Activated T-cell treated with anti-CD3 and anti-CD28 coated beads for 4 hours (primary cell): Measurements from ENCODE around the gene ME1.
"Not testable (repeated sequence)": the region's sequence is repeated elsewhere in the genome, so short reads cannot be mapped to it uniquely, and the experiment has no call there.

ENCODE experiments used
- DNase-seq: peaks from one replicate; pipeline ENCODE4 v3.0.0-alpha.2; 2020

ME1 gene

GRCh38 chr6:83431545-83432155, 799 bp upstream of the ME1 start:
- no peak for DNase-seq

DNA sequence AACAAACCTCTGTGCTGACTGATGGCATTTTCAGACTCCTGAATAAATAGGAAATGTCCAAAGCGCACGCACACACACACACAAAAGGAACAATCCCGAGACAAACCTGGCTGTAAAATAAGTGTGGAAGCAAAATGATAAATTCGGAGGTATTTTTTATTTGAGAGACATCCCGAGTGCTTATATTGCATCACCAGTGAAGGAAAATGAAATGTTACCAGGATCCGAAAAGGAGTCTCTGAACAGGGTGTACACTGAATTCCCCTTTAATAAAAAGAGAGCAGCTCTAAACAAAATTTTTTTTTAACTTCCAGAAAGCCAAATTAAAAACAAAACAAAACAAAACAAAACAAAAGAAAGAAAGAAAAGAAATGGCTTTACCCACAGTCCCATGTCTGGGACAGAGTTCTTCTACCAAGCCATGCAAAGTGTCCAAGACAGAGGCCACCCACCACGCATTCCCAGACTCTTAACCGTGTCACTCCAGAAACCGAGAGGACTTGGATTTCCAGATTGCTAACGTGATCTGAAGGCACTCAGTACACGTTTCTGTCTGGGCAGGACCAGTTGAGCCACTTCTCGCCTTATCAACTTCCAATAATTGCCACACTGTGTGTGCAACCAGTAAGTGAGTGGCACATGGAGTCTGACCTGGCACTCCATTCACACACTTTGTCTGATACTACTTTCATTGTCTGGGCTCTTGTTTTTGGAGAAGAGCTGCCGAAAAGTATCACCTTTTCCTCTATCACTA, 817 bp downstream of the ME1 start:
- DNase-seq, result no peak

- no peak for DNase-seq
Measured at GRCh38 chr6:83429269-83429668, 1.6 kb downstream of the ME1 start.

- DNase-seq, result no peak
Measured at GRCh38 chr6:83424392-83425018, 6.3 kb downstream of the ME1 start.

GRCh38 chr6:83417880-83418663, 12.8 kb downstream of the ME1 start:
- no peak for DNase-seq

DNA sequence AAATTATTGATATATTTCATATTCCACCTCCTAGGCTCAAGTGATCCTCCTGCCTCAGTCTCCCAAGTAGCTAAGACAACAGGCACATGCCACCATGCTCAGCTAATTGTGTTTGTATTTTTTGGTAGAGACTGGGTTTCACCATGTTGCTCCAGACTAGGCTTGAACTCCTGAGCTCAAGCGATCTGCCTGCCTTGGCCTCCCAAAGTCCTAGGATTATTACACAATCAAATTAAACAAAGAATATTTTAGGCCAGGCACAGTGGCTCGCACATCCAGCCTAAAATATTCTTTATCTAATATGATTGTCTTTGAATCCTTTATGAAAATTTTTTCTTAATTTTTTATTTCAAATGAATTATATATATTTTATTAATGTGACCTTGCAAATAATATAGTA, 17.8 kb downstream of the ME1 start:
- no peak for DNase-seq

DNA sequence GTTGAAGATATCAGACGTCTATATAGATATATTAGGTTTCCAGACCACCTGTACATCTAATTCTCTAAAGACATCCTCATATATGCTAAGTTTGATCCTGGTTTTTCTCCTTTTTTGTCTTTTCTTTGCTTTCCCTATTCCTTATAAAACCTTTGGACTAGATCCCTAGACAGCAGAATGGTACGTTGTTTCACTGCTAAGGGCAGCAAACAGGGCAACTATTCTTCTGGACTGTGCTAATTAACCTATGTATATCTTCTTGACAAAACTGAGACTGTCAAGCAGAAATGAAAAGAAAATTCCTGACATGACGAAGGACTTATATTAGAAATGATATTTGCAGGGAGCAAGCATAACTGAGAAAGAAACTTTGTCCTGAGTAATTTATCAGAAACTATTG, 19.1 kb downstream of the ME1 start:
- DNase-seq, result no peak

- no peak for DNase-seq
Measured at GRCh38 chr6:83403191-83403590, 27.7 kb downstream of the ME1 start.

- no peak for DNase-seq
Measured at GRCh38 chr6:83389606-83390005, 41.2 kb downstream of the ME1 start.

DNA sequence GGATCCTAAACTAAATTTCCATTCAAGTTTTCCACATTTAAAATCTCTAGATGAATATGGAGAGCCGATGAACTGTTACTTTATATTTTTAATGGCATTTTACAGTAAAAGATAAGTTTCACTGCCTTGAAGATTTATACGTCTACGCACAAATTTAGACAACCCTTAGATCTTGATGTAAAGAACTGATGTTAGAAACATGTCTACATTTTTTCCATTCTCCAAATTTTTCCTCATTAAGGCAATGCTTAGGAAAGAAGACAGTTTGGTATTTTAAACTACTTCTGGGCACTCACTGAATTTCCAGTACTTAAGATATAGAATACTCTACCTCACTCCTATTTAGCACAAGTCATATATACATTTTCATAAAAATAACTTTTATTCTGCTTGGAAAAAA, 45.4 kb downstream of the ME1 start:
- DNase-seq, result no peak

DNA sequence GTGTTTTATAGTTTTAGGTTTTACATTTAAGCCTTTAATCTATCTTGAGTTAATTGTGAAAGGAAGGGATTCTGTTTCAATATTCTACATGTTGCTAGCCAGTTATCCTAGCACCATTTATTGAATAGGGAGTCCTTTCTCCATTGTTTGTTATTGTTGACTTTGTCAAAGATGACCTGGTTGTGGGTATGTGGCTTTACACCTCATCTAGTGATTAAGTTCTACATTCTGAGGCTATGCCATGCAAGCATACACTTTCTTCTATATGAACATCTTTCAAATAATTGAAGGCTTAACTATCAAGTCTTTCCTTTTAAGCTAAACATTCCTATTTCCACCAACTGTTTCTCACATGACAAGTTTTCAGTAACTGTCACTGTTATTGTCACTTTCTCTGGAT, 46.1 kb downstream of the ME1 start:
- no peak for DNase-seq

GRCh38 chr6:83381949-83382348, 48.9 kb downstream of the ME1 start:
- no peak for DNase-seq

DNA sequence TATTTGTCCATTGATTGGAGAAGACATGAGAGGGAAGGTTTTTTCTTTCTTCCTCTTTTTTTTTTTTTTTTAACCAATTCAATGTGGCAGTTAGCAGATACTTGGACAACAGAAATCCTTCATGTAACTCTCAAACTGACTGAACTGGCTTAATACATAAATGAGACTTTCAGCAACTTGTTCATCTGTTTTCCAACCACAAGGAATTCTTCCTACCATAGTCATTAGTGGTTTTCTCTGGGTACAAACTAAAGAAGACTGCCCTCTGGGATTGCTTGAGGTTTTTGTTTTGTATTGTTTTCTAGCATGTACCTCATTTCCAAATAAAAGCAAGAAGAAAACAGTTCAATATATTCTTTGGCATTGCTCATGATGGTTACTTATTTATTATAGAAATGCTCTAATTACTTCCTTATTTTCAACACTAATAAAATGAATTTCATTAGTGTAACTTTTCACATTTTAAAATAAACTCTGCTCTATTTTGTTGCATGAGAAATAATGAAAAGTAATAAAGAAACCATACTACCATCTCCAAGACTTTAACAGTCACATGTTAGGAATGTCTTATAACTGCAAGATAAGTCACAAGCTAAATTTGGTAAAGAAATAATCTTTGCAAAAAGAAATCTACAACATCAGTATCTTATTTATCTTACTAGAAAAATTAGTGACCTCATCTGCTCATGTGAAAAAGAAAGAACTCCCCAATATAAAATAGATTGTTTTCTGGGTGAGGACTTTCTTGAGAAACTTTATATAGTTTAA, 52.0 kb downstream of the ME1 start:
- DNase-seq, result no peak

DNA sequence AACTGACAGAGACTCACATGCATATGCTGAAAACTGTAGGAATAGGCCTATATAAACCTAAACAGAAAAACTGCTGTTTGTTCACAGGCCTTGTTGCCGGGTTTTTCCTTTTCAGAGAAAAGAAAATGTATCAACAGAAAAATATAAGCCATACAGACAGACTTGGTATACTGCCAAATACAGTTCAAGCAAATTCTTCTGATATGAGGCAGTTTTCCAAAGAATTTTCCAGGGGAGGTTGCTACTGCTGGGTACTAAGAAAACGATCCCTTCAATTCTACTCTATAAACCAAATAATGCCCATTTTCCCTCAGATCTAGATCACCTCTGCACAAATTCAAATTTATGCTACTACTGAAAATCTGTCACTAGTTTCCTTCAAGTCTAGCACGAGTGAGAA, 59.4 kb downstream of the ME1 start:
- no peak for DNase-seq

DNA sequence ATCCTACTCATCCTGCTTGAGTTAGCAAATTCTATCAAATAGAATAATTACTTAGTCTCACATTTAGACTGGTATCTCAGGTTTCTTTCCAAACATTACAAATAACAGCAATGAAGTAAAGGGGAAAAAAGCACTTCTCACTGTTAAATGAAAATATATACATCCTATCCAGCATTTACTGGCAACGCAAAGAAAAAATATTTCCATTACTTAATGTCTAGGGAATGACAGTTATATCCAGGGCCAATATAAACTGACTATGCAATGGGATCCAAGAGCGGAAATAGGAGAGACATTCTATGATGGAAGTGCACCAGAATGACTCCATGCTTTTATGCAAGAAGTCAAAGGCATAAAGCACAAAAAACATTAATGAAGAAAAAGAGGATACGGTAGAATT, 60.3 kb downstream of the ME1 start:
- DNase-seq, result no peak

DNA sequence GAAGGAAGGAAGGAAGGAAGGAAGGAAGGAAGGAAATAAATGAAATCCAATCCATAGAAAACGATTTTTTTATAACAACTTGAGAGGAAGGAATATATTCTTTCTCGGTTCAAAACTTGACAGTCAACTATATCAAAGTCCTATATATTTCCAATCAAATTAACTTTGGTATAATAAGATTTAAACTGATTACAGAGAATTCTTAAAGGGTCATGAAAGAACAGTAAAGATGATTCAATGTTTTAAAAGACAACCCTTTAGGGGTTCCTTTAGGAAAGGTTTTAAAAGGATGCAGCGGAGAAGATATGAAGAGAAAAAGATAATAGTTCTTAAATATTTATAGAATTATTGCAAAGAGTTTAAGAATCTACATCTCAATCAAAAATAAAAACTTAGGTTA, 61.2 kb downstream of the ME1 start:
- DNase-seq, result no peak

GRCh38 chr6:83368577-83368976, 62.3 kb downstream of the ME1 start:
- DNase-seq, result no peak

DNA sequence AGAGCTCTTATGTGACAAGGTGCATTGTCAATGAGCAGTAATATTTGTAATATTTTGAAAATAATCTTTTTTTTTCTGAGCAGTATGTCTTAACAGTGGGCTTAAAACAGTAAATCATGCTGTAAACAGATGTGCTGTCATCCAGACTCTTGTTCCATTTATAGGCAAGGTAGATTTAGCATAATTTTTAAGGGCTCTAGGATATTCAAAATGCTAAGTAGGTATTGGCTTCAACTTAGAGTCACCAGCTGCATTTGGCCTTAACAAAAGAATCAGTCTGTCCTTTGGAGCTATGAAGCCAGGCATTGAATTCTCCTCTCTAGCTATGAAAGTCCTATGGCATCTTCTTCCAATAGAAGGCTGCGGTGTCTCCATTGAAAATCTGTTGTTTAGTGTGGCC, 63.7 kb downstream of the ME1 start:
- DNase-seq, result no peak

GRCh38 chr6:83365931-83366330, 64.9 kb downstream of the ME1 start:
- no peak for DNase-seq

- not testable (repeated sequence) for DNase-seq
Measured at GRCh38 chr6:83362349-83362748, 68.5 kb downstream of the ME1 start.

GRCh38 chr6:83359638-83360037, 71.2 kb downstream of the ME1 start:
- DNase-seq, result no peak

DNA sequence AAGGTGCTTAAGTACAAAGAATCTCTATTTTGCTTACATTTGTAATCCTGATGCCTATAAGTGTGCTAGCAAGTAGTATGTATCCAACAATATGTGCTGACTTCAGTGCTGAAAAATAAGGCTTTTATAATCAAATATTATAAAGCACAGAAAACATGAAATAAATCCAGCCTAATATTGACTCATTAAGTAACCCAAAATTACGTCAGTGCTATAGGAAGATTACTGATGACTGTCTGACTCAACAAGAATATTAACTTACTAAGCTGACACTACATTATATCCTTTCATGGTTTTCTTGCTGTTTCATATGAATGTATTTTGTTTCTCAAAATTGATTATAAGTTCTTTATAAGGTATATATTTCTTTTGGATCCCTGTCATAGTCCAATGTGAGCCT, 76.1 kb downstream of the ME1 start:
- no peak for DNase-seq
